A549 (cell line): ENCODE data around the gene SLC13A2. TPM values are rescaled to one million over a fixed set of nuclear protein-coding genes. Genes with fewer than 3 reads are reported as not detected.

Source experiments
- ATAC-seq, 2 experiments: fragments of 200-7000 bp in 1 of 2; fragments of >200 bp in 1 of 2; cut with Nextera tagmentation in 1 of 2; cut with Tn5 transposase in 1 of 2; 3 replicates each; pipeline versions ENCODE4 v1.8.0 to v1.9.1; 2018 to 2020; ENCODE audit warnings: mild to moderate bottlenecking in 1 of 2, moderate library complexity in 1 of 2
- CTCF ChIA-PET: fragments of 300-600 bp; sonication (Branson Sonifier 250); formaldehyde crosslinking; extraction: SDS; loops from one replicate; lab custom pipeline; 2021; ENCODE audit warnings: antibody characterized with exemption, inconsistent platforms; lab: Yijun Ruan, JAX
- POLR2A ChIA-PET: fragments of 350-600 bp; formaldehyde crosslinking; extraction: SDS; loops from one replicate; lab custom pipeline; 2021; ENCODE audit warnings: antibody characterized with exemption, inconsistent platforms; lab: Yijun Ruan, JAX
- DNase-seq, 2 experiments: peaks; one replicate each; pipeline versions ENCODE4 v3.0.0 to v3.0.0-alpha.2; 2011 to 2016; ENCODE audit warnings: low read depth in 1 of 2, low spot score in 1 of 2
- FAIRE-seq: peaks from 2 replicates; lab custom pipeline; 2011; peaks lifted over from hg19 to GRCh38; lab: Jason Lieb, UNC
- H3K27ac ChIP-seq, 2 experiments: fragments of >200 bp; sonication (Bioruptor Twin); formaldehyde crosslinking; 3 replicates each; pipeline ENCODE4 v1.5.1; 2016 to 2017
- H3K4me1 ChIP-seq: fragments of >200 bp; sonication (Bioruptor Twin); formaldehyde crosslinking; 3 replicates; pipeline ENCODE4 v1.6.1; 2016
- H3K4me2 ChIP-seq: fragments of >200 bp; sonication (Bioruptor Twin); formaldehyde crosslinking; 3 replicates; pipeline ENCODE4 v1.6.1; 2016
- H3K4me3 ChIP-seq: fragments of >200 bp; sonication (Bioruptor Twin); formaldehyde crosslinking; 3 replicates; pipeline ENCODE4 v1.5.1; 2016
- H3K9me3 ChIP-seq: fragments of >200 bp; sonication (Bioruptor Twin); formaldehyde crosslinking; 3 replicates; pipeline ENCODE4 v1.6.1; 2016
- ATOH8 ChIP-seq: fragments of 250-450 bp; sonication (Bioruptor Pico); IDR thresholded peaks from 2 replicates; pipeline ENCODE4 v1.5.0; 2020; ENCODE audit warnings: low read depth, mild to moderate bottlenecking, moderate library complexity
- BHLHE40 ChIP-seq: IDR thresholded peaks from 2 replicates; pipeline ENCODE4 v1.6.1; 2012; ENCODE audit warnings: low read depth, low read length, inconsistent platforms
- CBX2 ChIP-seq: fragments of 200-600 bp; sonication (generic); IDR thresholded peaks from 2 replicates; pipeline ENCODE4 v1.6.1; 2016; ENCODE audit warnings: low read depth, mild to moderate bottlenecking, borderline replicate concordance
- CTCF ChIP-seq: fragments of >200 bp; sonication (Bioruptor Twin); formaldehyde crosslinking; IDR thresholded peaks from 3 replicates; pipeline ENCODE4 v1.5.1; 2016
- ESRRA ChIP-seq: fragments of 150-350 bp; IDR thresholded peaks from 2 replicates; pipeline ENCODE4 v1.6.1; 2014; ENCODE audit warnings: mild to moderate bottlenecking, low read length, borderline replicate concordance
- FOXS1 ChIP-seq: fragments of 250-450 bp; sonication (Bioruptor Pico); IDR thresholded peaks from 2 replicates; pipeline ENCODE4 v1.5.0; 2020; ENCODE audit warnings: mild to moderate bottlenecking, moderate library complexity
- GATA3 ChIP-seq: IDR thresholded peaks from 2 replicates; pipeline ENCODE4 v1.6.1; 2012; ENCODE audit warnings: borderline replicate concordance
- HES2 ChIP-seq: fragments of >200 bp; sonication (Bioruptor Twin); formaldehyde crosslinking; IDR thresholded peaks from 2 replicates; pipeline ENCODE4 v1.6.1; 2016
- HOXB5 ChIP-seq: fragments of 250-450 bp; sonication (Bioruptor Pico); IDR thresholded peaks from 2 replicates; pipeline ENCODE4 v1.5.0; 2020; ENCODE audit warnings: mild to moderate bottlenecking, moderate library complexity
- JUNB ChIP-seq: fragments of >200 bp; sonication (Bioruptor Twin); formaldehyde crosslinking; IDR thresholded peaks from 2 replicates; pipeline ENCODE4 v1.6.1; 2016
- MAX ChIP-seq: IDR thresholded peaks from 2 replicates; pipeline ENCODE4 v1.6.1; 2012
- MAZ ChIP-seq: fragments of 150-350 bp; IDR thresholded peaks from 2 replicates; pipeline ENCODE4 v1.6.1; 2014; ENCODE audit warnings: antibody characterized with exemption, low read depth, low read length, borderline replicate concordance
- MYC ChIP-seq: IDR thresholded peaks from 2 replicates; pipeline ENCODE4 v1.6.1; 2012; ENCODE audit warnings: mild to moderate bottlenecking, inconsistent platforms, low read length, improper control_type of control experiment, borderline replicate concordance
- NR3C1 ChIP-seq: fragments of >200 bp; sonication (Bioruptor Twin); formaldehyde crosslinking; IDR thresholded peaks from 3 replicates; pipeline ENCODE4 v1.6.1; 2017
- PBX3 ChIP-seq: IDR thresholded peaks from 2 replicates; pipeline ENCODE4 v1.6.1; 2012
- POLR2A ChIP-seq: IDR thresholded peaks from 2 replicates; pipeline ENCODE4 v1.6.1; 2012; ENCODE audit warnings: mild to moderate bottlenecking, low read length
- REST ChIP-seq: fragments of 200-600 bp; sonication (generic); IDR thresholded peaks from 2 replicates; pipeline ENCODE4 v1.6.1; 2016; ENCODE audit warnings: antibody characterized with exemption, mild to moderate bottlenecking, moderate library complexity
- SMC3 ChIP-seq: fragments of >200 bp; sonication (Bioruptor Twin); formaldehyde crosslinking; IDR thresholded peaks from 3 replicates; pipeline ENCODE4 v1.6.1; 2018; ENCODE audit warnings: inconsistent platforms
- WGBS: methylation state at CpG from one replicate; pipeline ENCODE4 v1.1.6; 2017; ENCODE audit errors: missing lambda C conversion rate; 5-methylcytosine and 5-hydroxymethylcytosine counted together
- polyA plus RNA-seq, 4 experiments: library from polyadenylated mRNA; depleted of rRNA in 3 of 4; stranded (reverse); fragments of >200 nt; fragmentation: RNase III in 1 of 4; extraction: RNeasy Plus Mini Kit Qiagen cat#74134 plus additional on column Dnase treatment in 1 of 4; gene quantifications; 2 replicates in 3 of 4; 3 replicates in 1 of 4; pipeline ENCODE4 v1.2.3, GENCODE V29; 2011 to 2017

SLC13A2 gene
- polyA plus RNA-seq, 2 of the 4 experiments (the other 2 are of a cell fraction), result 0.06 TPM; not detected in 1

GRCh38 chr17:28515518-28515917 lies 42.1 kb downstream of the SLC13A2 start:
- FAIRE-seq, result no peak
- ChIA-PET CTCF (no interaction called here), POLR2A (no interaction called here)
- 24% methylated on average over 1 of the region's 1 CpG for WGBS
- no peak overlapping the region for H3K4me3 ChIP-seq
- no peak overlapping the region for H3K4me2 ChIP-seq
- no peak for ATAC-seq
- no peak for DNase-seq
- no peaks in the 10 kb centered on the region for H3K4me1 ChIP-seq
- no peak overlapping the region for H3K27ac ChIP-seq
- peaks cover 7% of the 10 kb centered on the region; the same call in 2 of the 3 replicates for H3K9me3 ChIP-seq
- TF ChIP-seq MAZ (no peak), ESRRA (no peak), BHLHE40 (no peak), POLR2A (no peak), MAX (no peak), NR3C1 (no peak), ATOH8 (CRISPR knock-in tag) (no peak), JUNB (no peak), MYC (no peak)

- no peak overlapping the region for H3K4me2 ChIP-seq
- TF ChIP-seq SMC3 (no peak), CTCF (no peak), GATA3 (no peak), HES2 (no peak), BHLHE40 (no peak), PBX3 (no peak), POLR2A (no peak), FOXS1 (no peak), ESRRA (no peak), CBX2 (no peak), REST (no peak), MYC (no peak), HOXB5 (CRISPR knock-in tag) (no peak)
- FAIRE-seq, result no peak
- 64% methylated on average over 6 of the region's 6 CpGs for WGBS
- no peak for DNase-seq
- no peaks in the 10 kb centered on the region for H3K4me1 ChIP-seq
- peaks cover 7% of the 10 kb centered on the region; the same call in 2 of the 3 replicates for H3K9me3 ChIP-seq
- ChIA-PET POLR2A (no interaction called here), CTCF (no interaction called here)
- H3K27ac ChIP-seq, result no peak overlapping the region
- H3K4me3 ChIP-seq, result no peak overlapping the region
- no peak for ATAC-seq
Measured at GRCh38 chr17:28518132-28518531, 44.7 kb downstream of the SLC13A2 start.
